Fibroblast of the aortic adventitia (primary cell): ENCODE data around the gene PPP2R3B. TPM values are rescaled to one million over a fixed set of nuclear protein-coding genes. Genes with fewer than 3 reads are reported as not detected.
A peak's percentile ranks its signal among the peaks of the same experiment; 100 is the strongest.
"Not testable (repeated sequence)": the region's sequence is repeated elsewhere in the genome, so short reads cannot be mapped to it uniquely, and the experiment has no call there.

Source experiments
- DNase-seq: peaks from one replicate; pipeline ENCODE4 v3.0.0-alpha.2; 2010; ENCODE audit warnings: low read depth
- H3K4me3 ChIP-seq: 2 replicates; pipeline ENCODE4 v1.5.1; 2011; ENCODE audit warnings: low read depth, mild to moderate bottlenecking, control low read depth, low read length, moderate library complexity
- total RNA-seq: library from RNA; depleted of rRNA; stranded (reverse); fragments of >200 nt; gene quantifications from 2 replicates; pipeline ENCODE4 v1.2.3, GENCODE V29; 2012; ENCODE audit warnings: low replicate concordance
- TF ChIP-seq, protein P1 (sequence below): IDR thresholded peaks from 2 replicates; pipeline ENCODE4 v1.5.1; 2011; ENCODE audit warnings: mild to moderate bottlenecking, low read length, control low read depth, inconsistent platforms; ENCODE audit not compliant: insufficient read depth

Gene PPP2R3B, protein sequence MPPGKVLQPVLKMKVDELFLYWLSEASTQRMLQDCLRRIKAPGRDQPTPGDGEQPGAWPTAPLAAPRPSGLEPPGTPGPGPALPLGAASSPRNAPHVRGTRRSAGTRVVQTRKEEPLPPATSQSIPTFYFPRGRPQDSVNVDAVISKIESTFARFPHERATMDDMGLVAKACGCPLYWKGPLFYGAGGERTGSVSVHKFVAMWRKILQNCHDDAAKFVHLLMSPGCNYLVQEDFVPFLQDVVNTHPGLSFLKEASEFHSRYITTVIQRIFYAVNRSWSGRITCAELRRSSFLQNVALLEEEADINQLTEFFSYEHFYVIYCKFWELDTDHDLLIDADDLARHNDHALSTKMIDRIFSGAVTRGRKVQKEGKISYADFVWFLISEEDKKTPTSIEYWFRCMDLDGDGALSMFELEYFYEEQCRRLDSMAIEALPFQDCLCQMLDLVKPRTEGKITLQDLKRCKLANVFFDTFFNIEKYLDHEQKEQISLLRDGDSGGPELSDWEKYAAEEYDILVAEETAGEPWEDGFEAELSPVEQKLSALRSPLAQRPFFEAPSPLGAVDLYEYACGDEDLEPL
- 9.9 and 20.0 TPM in 2 replicates for total RNA-seq

DNA sequence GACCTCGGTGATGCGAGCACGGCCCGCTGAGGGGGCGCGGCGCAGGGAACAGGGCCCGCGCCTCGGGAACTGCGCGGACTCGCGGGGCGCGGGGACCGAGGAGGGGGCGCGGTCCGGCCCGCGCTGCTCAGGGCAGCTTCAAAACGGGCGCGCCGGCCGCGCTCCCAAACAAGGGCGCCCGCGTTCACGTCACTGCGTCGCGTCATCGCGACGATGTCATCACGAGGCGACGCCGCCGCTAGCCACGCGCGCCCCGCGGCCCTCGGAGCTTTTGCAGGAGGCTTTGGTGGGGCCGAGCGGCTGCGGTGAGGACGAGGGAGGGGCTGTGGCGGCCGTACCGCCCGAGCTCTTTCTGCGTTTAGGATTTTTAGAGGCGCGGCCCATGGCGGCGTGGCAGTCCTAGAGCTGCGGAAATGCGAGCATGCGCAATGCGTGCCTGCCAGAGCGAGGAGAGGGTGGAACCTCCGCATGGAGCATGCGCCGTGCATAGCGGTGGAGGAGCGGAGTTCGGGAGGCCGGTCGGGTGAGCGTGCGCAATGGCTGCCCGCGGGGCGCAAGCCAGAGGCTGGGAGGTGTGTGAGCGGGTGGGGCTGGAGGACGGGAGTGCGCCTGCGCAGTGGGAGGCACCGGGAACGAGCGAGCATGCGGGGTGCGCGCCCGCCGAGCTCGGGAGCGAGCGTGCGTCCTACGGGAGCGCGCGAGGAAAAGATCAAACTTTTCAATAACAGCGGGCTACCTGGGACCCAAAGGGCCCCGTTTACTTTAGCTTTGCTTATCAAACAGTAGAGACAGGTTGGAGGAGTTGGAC is at the start of gene PPP2R3B:
Gene PPP2R3B (minus strand): TSS at position 140 of the 808 bp plus-strand sequence. CDS start 216 bp downstream, outside the sequence.
- peak within 1 kb of the TSS; percentile 91 for H3K4me3 ChIP-seq
- TF ChIP-seq, protein P1, sequence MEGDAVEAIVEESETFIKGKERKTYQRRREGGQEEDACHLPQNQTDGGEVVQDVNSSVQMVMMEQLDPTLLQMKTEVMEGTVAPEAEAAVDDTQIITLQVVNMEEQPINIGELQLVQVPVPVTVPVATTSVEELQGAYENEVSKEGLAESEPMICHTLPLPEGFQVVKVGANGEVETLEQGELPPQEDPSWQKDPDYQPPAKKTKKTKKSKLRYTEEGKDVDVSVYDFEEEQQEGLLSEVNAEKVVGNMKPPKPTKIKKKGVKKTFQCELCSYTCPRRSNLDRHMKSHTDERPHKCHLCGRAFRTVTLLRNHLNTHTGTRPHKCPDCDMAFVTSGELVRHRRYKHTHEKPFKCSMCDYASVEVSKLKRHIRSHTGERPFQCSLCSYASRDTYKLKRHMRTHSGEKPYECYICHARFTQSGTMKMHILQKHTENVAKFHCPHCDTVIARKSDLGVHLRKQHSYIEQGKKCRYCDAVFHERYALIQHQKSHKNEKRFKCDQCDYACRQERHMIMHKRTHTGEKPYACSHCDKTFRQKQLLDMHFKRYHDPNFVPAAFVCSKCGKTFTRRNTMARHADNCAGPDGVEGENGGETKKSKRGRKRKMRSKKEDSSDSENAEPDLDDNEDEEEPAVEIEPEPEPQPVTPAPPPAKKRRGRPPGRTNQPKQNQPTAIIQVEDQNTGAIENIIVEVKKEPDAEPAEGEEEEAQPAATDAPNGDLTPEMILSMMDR = no peak
- DNase-seq = peak; percentile 98

DNA sequence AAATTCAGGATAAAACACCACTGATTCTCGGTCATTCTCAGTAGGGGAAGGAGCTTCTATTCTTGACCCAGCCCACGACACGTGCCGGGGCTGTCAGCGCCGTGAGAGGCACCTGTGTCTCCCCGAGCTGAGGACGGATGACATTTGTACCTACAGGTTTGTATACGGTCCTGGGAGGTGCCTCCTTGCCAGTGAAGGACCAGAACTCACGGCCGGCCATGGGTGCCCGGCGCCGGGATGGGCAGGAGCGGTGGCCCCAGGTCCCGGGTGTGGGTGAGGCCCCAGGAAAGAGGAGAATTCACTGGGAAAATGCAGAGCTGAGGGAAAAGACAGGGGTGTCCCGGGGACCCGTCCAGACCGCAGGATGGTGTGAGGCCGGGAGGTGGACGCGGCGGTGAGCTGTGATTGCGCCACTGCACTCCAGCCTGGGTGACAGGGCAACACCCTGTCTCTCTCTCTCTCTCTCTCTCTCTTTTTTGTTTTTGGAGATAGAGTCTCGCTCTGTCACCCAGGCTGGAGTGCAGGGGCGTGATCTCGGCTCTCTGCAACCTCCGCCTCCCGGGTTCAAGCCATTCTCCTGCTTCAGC is 48.9 kb upstream of the PPP2R3B start:
- H3K4me3 ChIP-seq = no peak overlapping the region
- TF ChIP-seq, protein P1 = no peak
- no peak for DNase-seq

GRCh38 chrX:434946-435345 is 48.2 kb upstream of the PPP2R3B start:
- TF ChIP-seq, protein P1 = no peak
- H3K4me3 ChIP-seq = no peak overlapping the region
- no peak for DNase-seq

DNA sequence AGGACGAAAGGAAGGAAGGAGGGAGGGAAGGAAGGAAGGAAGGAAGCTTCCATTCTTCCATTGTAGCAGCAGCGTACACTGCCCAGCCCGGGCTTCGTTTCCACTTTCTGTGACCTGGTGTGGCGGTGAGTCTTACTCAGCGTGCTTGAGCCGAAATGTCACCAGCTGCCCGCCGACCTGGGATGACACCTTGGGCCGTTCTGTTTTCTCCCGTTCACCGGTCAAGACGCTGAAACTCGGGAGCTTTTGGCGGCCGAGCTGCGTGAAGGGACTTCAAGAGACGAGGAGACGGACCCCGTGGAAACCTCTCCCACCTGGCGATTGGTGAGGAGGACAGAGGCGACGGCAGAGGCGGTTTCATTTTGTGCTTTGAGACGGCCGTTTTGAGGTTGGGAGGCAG is 47.1 kb upstream of the PPP2R3B start:
- DNase-seq = no peak
- no peak overlapping the region for H3K4me3 ChIP-seq
- TF ChIP-seq, protein P1 = no peak

- not testable (repeated sequence) for DNase-seq, H3K4me3 ChIP-seq
Measured at GRCh38 chrX:432666-433065, 46.0 kb upstream of the PPP2R3B start.

GRCh38 chrX:431492-432111 is 44.9 kb upstream of the PPP2R3B start:
- no peak for DNase-seq
- no peak overlapping the region for H3K4me3 ChIP-seq
- TF ChIP-seq, protein P1 = no peak
